HG02588 (cell line): ENCODE data around the gene FNTB.
A peak's percentile ranks its signal among the peaks of the same experiment; 100 is the strongest.

Experiments
- ATAC-seq: cut with Tn5 transposase; IDR thresholded peaks from one replicate; pipeline ENCODE4 v1.9.1; 2021; ENCODE audit warnings: mild to moderate bottlenecking, moderate library complexity; ENCODE audit not compliant: unreplicated experiment

FNTB gene

GRCh38 chr14:65043893-65044595 is 57.3 kb downstream of the FNTB start:
- no peak for ATAC-seq

DNA sequence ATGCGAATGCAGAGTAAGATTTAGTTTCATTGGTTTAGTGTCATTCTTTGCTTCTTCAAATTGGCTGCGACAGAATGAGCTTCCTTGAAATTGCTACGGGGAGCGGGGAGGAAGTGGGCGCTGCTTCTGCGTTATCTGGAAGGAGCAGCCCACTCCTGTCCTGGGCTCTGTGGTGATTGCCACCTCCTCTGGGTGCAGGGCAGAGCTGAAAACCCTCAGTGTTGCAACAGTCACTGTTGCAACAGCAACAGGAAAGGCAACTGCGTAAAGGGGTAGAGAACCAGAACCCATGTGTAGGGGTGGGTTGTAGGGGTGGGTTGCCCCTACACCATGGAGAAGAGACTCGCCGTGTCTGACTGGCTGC is 57.9 kb downstream of the FNTB start:
- ATAC-seq, result no peak

GRCh38 chr14:65045006-65045405 is 58.3 kb downstream of the FNTB start:
- ATAC-seq, result no peak

DNA sequence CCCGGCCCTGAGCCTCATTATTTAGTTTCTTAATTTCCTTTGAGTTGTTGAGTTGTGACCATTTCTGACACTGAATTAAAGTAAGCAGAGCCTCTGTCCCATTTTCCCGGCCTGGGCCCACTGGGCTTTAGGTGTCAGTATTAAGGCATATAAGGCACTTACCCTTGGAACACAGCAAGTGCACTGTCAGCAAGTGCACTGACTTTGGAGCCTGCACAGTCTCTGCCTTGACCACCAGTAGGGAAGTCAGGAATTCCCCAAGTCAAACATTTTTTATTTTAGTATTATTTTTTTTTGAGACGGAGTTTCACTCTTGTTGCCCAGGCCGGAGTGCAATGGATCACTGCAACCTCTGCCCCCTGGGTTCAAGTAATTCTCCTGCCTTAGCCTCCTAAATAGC is 59.0 kb downstream of the FNTB start:
- ATAC-seq, result no peak

- ATAC-seq, result no peak
Observed at GRCh38 chr14:65052832-65053231, 66.1 kb downstream of the FNTB start.

- no peak for ATAC-seq
Observed at GRCh38 chr14:65053466-65053865, 66.8 kb downstream of the FNTB start.

- ATAC-seq, result peak; percentile 59
Observed at GRCh38 chr14:65054471-65055085, 67.9 kb downstream of the FNTB start.

DNA sequence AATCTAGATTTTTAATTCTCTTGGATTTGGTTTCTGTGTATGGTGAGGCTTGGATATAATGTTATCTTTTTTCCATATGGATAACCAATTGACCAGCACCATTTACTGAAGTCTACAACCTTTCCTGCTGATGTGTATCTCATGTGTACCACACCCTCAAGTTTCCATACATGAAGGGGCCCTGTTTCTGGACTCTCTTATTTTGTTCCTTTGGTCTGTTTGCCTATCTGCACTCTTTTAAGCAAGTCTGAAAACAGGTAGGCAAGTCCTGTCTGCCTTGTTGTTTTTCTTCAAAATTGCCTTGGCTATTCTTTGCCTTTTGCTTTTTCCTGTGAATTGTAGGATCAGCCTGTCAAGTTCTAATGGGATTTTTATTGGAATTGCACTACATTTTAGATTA is 71.0 kb downstream of the FNTB start:
- no peak for ATAC-seq

DNA sequence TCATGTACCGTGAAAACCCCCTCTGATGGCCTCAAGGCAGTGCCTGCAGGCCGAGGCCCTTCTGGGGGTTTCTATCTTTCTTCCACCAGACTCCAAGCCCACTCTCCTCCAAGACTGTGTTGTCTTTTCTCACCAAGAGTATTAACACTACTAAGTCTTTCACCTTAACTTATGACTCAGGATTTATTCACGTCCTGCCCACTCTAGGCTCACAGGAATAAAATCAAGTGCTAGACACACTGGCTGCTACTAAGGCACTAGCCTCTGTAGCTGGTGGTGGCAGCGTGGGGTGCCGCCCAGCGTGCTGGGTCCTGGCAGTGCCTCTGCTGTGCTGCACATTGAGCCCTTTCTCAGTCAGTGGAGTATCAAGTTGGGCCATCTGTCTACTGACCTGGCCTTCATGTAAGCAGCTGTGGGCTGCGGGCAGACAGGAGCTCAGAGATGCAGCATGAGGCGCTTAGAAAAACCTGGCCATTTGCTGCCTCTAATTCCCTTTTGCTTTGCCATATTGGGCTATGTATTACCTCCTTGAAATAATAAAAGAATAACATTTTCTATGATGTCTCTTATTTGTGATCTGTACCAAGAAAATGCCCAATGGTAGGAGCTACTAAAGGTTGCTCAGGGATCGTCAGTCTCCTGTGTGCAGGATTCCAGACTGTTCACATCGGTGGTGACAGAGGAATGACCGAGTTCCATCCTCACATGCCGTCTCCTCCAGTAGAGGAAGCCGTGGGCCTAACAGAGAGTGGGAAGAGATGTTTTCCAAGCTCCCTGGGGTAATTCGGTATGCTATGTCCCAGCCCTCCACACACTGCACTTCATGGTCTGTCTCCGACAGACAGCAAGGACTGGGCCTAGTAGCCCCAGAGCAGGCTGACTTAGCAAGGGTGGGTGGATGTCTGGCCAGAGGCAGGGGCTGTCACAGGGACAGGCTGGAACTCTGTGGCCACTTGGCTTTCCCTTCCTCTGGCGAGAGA is 75.7 kb downstream of the FNTB start:
- ATAC-seq, result no peak

GRCh38 chr14:65065719-65066118 is 79.0 kb downstream of the FNTB start:
- no peak for ATAC-seq

GRCh38 chr14:65069874-65070413 is 83.2 kb downstream of the FNTB start:
- no peak for ATAC-seq

- no peak for ATAC-seq
Observed at GRCh38 chr14:65070471-65070976, 83.8 kb downstream of the FNTB start.

GRCh38 chr14:65071544-65071943 is 84.8 kb downstream of the FNTB start:
- ATAC-seq, result no peak

DNA sequence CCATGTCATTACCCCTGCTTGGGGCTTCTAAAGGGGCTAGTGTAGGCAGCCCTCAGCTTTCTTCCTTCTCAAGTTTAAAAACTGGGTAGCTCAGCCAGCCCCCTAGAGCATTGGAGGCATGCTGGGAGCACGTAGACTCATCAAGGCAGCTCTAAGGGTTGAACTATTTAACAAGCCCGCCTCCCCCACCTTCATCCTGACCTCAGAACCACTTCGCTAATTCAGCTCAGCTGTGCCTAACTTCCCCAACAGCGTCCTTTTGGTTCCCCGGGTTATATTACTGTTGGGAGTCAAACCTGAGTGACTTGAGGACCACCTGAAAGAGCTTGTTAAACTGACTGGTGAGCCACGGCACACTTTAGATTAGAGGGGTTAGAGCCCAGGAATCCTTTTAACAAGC is 85.6 kb downstream of the FNTB start:
- no peak for ATAC-seq

GRCh38 chr14:65072937-65073336 is 86.2 kb downstream of the FNTB start:
- ATAC-seq, result no peak

DNA sequence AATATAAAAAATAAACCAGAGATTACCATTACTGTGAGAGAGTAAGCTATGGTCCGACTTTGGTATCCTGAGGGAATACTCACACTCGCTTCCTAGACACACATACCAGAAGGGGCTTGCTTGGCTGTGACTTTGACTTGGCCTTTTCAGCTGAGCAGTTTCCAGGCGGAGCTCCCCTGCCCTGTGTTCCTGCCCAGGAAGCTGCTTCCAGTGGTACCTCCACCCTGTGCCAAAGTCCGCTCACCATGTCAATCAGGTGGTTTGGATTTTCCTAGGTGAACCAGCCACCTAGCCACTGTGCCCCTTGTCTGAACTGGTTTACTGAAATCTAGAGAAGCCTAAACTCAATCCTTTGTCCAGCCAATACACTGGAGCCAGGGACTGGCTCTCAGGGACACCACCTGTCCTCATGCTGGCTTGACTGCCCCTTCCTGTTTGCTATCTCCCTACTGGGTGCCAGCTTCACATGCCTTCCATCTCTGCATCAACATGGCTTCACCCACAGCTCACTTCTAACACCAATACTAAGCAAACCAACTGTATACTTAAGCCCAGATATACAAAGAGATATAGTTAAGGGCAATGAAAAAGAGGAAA is 87.0 kb downstream of the FNTB start:
- no peak for ATAC-seq

DNA sequence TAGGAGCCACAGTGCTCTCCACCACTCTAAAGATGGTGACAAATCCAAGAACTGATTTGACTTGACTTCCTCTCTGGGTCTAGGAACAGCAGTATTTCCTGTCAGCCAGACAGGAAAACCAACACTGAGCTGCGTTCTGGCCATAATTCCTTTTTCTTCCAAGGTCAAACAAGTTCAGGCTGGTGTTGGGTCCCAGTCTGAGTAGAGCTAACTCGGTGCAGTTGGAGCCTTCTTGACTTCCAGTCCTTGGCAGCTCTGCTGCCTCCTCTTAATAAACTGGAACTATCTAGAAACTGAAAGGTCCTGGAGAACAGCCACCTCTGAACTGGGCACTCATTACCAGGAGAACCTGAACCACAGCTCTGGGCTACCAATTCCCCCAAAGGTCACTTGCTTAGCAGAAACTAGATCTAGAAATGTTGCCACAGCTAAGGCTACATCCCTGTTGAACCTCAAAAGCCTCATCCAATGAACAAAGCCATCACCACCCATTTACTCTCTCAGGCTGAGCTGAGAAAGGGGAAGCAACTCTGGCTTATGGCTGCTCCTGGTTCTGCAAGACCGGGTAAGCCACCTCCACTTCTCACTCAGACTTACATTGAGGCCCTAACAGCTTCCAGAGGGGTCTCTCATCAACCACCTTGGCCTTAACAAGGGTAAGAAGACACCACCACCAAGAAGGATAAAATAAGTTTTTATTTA is 87.9 kb downstream of the FNTB start:
- ATAC-seq, result no peak

DNA sequence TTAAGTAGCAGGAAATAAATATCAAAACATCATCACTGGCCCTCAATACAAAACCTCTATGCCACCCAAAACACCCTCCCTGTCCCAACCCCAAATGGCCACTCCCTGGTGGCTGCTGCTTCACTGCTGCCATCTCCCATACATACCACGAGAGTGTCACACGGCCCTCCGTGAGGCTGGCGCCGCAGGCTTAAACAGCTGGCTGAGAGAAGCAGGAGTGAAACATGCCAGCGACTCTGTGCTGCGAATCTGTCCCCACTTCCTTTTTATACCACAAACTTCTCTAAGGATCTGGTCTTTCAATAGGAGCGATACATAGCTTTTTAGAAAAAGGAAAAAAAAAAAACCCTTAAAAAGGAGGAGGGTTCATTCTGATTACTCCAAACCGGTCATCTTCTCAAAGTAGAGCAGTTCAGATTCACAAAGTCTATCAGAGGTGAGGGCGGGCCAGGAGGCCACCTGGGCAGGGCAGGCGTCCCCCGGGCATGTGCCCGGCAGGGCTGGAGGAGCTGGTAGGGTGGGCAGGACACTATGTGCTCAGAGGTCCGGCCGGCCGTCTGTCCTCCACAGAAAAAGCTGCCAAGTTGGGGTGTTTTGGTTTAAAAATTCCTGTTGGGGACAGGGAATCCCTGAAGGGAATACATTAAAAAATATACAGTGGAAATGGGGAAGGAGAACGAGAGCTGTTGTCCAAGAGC is 89.1 kb downstream of the FNTB start:
- no peak for ATAC-seq

DNA sequence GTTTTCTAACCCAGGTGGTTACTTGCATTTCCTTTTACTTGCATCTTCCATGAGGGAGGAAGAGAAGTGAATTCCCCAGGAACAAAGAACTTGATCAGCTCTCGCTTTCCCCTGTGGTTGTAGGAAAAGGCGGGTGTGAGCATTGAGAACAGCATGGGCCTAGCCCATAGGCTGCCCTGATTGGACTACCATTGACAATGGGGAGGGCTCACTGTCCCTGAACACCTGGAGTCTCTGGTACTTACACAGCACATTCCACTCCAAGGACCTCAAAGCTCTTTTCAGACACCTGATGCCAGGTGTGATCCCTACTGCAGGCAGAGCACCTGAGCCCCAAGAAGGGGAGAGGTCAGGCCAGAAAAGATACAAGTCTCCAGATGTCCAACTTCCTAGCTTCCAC is 90.6 kb downstream of the FNTB start:
- no peak for ATAC-seq

DNA sequence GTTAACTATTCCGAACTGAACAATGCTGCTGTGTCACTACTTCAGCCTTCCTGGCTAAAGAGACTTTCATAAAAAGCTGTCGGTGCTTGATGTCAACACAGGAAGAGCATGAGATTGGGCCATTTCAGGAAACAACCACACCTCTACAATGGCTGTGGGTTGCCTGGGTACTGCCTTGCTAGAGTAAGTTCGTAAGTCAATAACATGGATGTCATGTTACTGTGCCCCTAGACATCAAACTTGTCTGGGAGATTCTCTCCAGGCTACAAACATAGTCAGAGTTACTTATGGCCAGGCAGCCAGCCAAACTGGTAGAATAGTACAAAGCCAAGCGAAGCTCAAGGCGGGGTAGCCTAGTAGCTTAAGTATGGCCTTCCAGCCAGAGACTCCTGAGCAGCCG is 92.5 kb downstream of the FNTB start:
- no peak for ATAC-seq
